Mesangial cell (primary cell): Measurements from ENCODE around the gene ANKRD1. TPM values are rescaled to one million over a fixed set of nuclear protein-coding genes. Genes with fewer than 3 reads are reported as not detected.

Source experiments
- total RNA-seq: library from RNA; depleted of rRNA; stranded (reverse); fragments of >200 nt; gene quantifications from 2 replicates; pipeline ENCODE4 v1.2.3, GENCODE V29; 2015

Gene ANKRD1
- total RNA-seq = 30.8 and 108 TPM in 2 replicates

DNA sequence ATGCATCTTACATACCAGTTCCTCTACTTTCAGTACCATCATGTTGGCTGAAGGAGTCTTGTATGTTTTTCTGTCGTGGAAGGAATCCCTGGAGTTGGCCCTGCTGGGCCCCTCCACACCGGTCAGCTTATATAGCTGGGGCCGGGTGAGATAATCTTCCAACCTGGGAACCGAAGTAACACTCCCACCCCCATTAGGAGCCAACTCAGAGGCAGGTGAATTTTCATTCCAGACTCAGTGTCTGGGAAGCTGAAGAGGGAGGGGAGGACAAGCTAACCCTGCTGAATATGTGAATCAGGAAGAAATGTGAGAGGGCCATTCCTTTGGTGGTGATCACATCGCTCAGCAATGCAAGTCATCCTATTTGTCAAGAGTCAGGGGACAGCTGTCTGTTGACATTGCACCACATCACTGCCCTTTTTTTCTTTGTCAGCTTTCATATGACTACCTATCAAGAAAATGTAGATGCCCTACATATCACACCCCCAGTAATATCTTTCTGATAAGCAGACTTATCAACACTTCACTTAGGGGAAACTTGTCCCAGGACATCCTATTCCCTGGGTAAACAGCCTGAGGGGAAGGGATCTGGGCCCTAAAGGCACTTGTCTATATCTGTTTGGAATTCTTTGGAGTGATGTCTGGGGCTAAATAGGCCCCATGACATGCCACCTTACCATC is at the start of gene ANKRD1:
ANKRD1 (minus strand) TSS at position 102 of the 681 bp plus-strand sequence; CDS start at position 42, 60 bp downstream.

DNA sequence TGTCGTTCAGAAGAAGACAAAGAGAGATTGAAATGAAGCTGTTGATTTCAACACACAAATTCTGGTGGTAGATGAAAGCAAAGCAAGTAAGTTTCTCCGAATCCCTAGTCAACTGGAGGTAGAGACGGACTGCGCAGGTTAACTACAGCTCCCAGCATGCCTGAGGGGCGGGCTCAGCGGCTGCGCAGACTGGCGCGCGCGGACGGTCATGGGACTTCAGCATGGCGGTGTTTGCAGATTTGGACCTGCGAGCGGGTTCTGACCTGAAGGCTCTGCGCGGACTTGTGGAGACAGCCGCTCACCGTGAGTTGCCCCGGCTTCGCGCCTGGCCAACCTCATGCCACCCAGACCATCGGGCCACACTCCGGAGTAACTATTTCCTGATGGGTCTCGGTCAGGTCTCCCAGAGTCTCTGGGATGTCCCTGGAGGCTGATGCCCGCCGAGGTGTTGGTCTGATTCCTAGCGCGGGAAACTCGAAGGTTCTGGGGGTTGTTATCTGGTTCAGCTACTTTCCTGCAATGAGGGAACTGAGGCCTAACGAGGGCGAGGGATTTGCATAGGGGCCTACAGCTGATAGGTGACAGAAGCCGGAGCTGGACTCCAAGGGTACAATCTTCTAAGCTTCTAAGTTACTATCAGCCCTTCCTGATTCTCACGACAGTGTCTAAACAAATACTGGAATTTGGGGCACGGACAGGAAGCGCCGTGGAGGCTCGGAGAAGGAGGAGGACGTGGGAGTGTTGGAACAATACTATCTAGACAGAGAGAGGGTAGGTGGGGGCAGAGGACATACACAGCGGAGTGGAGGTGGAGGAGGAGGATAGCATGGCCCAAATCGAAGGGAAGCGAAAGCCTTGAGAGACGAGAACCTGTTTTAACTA is 48.9 kb downstream of the ANKRD1 start, which contains the start of gene RPP30:
RPP30 (plus strand) TSS at position 209 of the 882 bp plus-strand sequence; CDS start at position 222, 13 bp downstream.

Other genes starting within 250 kb of the ANKRD1 start
- gene HTR7, start 63.0 kb downstream of the ANKRD1 start, total RNA-seq = 0.13 and 0.49 TPM in 2 replicates
- 23.6 and 61.6 TPM in 2 replicates for gene RPP30, start 49.1 kb downstream of the ANKRD1 start, total RNA-seq